Femur (tissue), 1 donor: Measurements from ENCODE around the gene TTF2.
"Not testable (repeated sequence)": the region's sequence is repeated elsewhere in the genome, so short reads cannot be mapped to it uniquely, and the experiment has no call there.

Source experiments
- DNase-seq: peaks from one replicate; pipeline ENCODE4 v3.0.0-alpha.2; 2017

TTF2 gene

DNA sequence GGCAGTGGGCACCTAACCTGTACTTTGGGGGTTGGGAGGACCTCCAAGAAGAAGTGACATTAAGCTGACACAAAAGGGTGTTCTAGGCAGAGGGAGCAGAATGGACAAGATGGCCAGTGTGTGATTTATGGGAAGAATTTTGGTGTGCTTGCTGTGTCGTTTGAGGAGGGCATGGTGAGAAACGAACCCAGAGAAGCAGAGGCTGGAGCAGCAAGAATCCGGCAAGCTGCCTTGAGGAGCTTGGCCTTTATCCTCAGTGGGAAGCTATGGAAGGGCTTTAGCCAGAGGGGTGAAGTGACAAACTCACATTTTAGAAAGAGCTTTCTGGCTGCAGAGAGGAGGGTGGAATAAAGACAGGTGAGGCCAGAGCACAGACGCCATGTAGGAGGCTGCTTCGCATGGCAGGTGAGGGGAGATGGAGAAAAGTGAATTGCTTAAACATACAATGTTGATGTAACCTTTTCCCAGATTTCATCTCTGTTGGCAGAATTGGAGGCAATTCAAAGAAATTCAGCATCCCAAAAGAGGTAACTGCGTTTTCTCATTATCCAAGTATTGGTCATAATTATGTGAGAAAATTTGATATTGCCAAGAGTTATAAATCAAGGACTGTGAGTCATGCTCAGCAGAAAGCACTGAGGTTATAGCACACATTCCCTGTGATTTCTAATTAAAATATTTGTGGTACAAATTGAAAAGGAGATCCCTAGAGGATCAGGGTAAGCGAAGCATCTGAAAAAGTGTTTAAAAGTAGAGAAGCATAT is 34.9 kb downstream of the TTF2 start:
- no peak for DNase-seq

GRCh38 chr1:117096951-117097408 is 36.9 kb downstream of the TTF2 start:
- DNase-seq = no peak

DNA sequence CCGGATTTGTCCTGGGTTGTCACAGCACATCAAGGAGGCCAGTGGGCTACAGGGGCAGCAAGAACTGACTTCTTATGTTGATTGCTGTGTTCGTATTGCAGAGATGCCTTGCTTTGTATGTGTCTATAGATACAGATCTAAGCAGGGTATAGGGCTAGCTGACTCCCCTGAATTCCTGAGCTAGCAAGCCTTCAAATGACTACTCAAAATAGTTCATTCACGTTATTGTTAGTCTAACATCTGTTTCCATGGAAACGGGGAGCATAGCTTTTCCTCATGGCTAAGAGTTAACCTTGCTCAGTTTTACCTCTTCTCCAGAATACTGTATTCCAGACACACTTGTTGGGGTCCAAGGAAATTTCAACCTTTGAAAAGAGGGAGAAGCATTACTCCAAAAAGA is 37.3 kb downstream of the TTF2 start:
- no peak for DNase-seq

DNA sequence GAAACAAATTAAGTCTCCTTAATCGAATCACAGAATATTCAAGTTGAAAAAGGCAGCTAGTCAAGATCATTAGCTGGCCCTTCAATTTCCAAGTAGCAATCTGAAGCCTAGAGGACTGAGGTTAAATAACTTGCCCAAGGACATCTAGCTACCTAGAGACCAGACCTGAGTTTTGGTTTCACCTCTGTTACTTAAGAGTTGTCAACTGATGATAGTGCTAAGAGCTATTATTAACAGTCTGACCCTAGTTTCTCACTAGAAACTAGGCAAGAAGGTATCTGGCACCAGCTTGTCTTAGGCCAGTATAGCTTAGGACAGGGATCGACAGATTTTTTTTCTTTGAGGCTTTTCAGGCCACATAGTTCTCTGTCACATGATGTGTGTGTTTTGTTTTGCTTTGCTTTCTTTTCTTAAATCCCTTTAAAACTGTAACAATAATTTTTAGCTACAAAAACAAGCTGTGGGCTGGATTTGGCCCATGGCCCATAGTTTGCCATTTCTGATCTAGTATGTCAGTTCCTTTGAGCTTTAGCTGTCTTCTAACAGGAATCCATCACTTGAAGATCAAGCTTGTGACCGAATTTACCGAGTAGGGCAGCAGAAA is 38.3 kb downstream of the TTF2 start:
- no peak for DNase-seq

DNA sequence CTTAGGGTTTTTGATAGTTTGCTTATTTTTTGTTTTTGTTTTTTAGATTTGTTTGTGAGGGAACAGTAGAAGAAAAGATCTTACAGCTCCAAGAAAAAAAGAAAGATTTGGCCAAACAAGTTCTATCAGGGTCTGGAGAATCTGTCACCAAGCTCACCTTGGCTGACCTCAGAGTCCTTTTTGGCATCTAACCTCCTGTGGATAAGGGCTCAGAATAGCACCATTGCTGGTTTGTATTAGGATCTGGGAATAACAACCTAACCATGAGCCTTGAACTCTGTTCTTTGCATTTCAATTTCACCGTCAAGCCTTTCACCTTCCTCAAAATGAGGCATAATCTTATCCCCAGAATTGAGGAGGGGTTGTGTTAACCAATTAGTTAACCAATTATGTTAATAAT is 41.2 kb downstream of the TTF2 start:
- no peak for DNase-seq

GRCh38 chr1:117101858-117102257 is 41.7 kb downstream of the TTF2 start:
- DNase-seq = not testable (repeated sequence)

GRCh38 chr1:117104986-117105385 is 44.9 kb downstream of the TTF2 start:
- no peak for DNase-seq

DNA sequence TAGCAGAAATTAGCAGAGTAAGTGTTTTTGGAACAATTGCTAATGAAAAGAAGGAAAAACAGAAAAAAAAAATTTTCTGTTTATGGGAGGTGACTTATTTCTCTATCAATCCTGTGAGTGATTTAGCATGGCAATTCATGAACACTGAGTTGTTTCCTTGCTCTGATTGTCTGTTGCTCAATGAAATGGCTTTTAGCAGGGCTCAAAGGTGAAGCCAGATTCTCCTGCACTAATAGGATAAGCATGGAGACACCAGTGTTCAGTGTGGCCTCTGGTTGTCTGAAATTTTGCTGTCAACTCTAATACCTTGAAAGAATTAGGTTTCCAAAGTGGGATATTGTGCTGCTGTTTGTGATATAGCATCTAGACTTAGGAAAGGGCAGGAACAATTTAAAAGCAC is 45.6 kb downstream of the TTF2 start:
- DNase-seq = no peak

DNA sequence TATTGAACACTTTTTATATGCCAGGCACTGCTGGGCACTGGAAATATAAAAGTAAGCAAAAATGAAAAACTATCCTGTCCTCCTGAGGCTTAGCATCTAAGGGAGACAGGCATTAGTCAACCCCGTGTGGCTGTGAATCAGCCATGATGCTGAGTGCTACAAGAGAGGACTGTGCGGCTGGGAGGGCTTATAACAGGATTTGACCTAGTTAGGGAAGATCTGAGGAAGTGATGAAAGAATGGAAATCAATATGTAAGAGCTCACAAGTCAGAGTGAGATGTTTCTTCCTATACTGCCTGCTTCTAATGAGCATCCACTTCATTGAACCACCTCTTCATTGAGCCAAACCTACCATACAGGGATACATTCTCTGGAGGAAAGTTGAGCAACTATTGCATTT is 46.4 kb downstream of the TTF2 start:
- DNase-seq = no peak

GRCh38 chr1:117107364-117107763 is 47.2 kb downstream of the TTF2 start:
- DNase-seq = no peak

DNA sequence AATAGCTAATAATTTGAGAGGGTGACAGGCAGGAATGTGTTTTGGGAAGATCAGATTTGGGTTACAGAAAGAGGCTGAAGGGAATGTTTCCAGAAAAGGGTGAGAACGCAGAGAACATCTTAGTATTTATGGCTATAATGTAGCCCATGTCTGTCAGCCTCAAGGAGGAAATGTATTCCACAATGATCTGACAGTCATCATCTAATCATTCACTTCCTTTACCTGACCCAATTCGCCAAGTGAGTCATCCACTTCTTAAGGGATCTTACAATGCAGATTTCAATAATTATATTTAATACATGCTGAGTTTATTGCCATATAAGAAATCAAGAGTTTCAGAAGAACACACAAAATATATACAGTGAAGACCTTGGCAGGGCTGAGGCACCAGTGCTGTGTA is 50.6 kb downstream of the TTF2 start:
- DNase-seq = no peak

DNA sequence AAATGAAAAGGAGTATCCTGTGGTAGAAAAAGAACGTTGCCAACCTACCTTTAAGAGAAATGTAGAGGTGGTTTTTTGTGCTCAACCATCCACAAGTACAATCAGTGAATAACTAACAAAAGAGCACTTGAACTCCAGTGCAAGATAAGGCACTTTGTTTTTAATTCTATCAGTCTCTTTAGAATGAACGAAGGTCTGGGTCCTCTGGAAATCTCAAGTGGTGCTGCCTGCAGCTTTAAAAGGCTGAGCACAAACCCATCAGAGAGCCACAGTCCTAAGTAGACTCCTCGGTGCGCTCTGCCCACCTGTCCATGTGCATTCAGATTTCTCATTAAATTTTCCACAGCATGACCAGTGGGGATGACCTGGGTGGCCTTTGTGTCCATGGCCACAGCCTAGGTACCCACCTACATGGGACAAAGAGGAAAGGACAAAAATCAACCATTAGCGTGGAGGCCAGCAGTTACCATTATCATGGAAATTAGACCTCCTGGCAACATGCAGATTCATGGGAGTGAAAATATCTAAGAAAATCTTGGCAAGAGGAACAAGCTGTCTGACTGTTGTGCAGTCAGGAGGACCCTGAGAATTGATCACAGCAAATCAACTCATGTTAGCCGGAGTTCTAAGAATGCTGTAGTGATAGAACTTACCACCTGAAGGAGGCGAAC is 52.1 kb downstream of the TTF2 start:
- DNase-seq = no peak

DNA sequence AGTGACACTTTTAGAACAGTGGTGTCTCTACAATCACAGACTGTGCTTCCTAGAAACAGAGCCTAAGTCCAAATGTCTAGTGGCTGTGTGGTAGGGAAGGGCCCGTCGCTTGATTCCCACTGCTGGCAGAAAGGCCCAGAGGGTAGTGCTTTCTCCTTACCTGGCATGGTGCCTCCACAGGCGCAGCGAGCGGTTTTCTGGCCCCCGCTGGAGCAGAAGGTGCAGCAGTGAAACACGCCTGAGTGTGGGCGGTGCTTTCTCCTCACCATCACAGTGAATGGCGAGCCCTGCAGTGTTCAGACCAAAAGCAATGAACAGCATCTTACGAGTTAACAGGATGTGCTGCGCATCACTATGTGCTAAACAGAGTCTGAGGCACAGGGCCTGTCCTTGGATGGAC is 53.1 kb downstream of the TTF2 start:
- DNase-seq = no peak

- no peak for DNase-seq
These were observed 54.8 kb downstream of the TTF2 start for GRCh38 chr1:117114877-117115276.

DNA sequence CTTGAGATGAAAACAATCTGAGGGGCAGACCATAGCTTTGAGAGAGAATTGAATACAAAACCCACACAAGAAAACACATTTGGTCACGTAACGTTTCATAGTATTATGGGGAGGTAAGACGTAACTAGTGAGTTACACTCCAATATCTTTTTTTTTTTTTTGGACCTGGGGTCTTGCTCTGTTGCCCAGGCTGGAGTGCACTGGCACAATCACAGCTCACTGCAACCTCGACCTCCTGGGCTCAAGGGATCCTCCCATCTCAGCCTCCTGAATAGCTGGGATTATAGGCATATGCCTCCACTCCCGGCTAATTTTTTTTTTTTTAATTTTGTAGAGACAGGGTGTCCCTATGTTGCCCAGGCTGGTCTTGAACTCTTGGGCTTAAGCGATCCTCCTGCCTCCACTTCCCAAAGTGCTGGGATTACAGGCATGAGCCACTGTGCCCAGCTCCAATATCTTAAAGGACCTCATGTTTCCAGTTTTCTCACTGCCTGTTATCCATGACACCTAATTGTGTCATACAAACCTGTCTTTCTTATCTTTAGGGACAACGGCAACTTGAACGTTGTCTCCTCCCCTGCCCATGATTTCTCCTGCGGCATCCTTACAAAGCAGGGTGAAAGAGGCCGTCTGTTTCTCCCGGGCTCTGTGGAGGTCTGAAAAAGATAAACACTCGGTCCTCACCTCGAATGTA is 56.1 kb downstream of the TTF2 start:
- no peak for DNase-seq

DNA sequence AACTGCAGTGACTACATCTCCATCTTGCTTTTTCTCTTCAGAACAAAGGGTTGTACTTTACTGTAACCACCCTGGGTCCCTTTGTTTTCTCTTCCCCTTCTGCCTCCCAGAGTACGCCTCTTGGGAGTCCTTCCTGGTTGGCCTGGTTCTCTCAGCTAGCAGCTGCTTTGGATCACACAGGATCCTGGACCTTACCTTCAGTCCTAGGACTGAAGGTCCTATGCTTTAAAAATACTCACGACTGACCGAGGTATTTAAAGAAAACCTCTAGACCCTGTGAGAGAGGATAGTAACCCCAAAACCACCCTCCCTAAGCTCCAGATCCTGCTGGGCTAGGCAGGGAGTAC is 56.6 kb downstream of the TTF2 start:
- no peak for DNase-seq

- DNase-seq = no peak
These were observed 57.6 kb downstream of the TTF2 start for GRCh38 chr1:117117697-117118096.

GRCh38 chr1:117118137-117118536 is 58.0 kb downstream of the TTF2 start:
- DNase-seq = peak; percentile 51

DNA sequence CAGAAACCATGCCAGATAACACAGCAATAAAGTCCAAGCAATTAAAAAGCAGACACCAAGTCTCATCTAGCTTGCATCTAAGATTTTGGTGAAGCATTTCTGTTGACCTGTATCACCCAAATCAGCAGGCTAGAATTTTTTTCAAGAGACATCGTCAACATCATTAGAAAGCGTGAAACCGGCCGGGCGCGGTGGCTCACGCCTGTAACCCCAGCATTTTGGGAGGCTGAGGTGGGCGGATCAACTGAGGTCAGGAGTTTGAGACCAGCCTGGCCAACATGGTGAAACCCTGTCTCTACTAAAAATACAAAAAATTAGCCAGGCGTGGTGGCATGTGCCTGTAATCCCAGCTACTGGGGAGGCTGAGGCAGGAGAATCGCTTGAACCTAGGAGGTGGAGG is 59.0 kb downstream of the TTF2 start:
- DNase-seq = not testable (repeated sequence)

GRCh38 chr1:117120774-117121588 is 60.9 kb downstream of the TTF2 start:
- DNase-seq = peak; percentile 33

- peak; percentile 98 for DNase-seq
These were observed 61.6 kb downstream of the TTF2 start, which contains the start of gene TRIM45 for GRCh38 chr1:117121589-117122329. Gene TRIM45 (minus strand): TSS chr1:117121749. CDS start chr1:117121201, 548 bp downstream.
